Embryonic facial prominence (tissue), 1 donor: ENCODE results near the gene KLHL10.
"Not testable (repeated sequence)": the region's sequence is repeated elsewhere in the genome, so short reads cannot be mapped to it uniquely, and the experiment has no call there.

ENCODE experiments used
- DNase-seq: peaks from one replicate; pipeline ENCODE4 v3.0.0-alpha.2; 2016; ENCODE audit errors: extremely low spot score

Gene KLHL10

DNA sequence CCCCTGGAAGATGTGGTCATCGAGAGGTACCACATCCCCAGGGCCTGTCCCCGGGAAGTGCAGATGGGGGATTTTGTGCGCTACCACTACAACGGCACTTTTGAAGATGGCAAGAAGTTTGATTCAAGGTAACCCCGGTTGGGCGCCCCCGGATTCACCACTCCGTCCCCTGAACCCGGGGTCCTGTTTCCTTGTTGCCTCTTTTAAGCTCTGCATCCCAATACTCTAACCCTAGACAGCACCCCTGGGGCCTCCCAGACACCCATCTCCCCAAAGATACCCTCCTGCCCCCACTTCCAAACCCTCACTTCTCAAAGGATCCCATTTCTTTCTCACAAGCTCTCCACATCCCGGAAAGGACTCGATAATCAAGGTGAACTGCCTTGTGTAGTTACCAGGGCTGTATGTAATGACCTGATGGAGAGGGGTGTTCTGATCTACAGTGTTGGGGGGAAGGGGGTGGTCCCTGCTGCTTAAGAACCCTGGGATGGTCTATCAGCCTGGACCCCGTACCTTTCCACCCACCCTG lies 24.4 kb upstream of the KLHL10 start:
- DNase-seq = no peak

- no peak for DNase-seq
Observed at GRCh38 chr17:41813699-41814124, 23.9 kb upstream of the KLHL10 start.

- DNase-seq = no peak
Observed at GRCh38 chr17:41814195-41814594, 23.4 kb upstream of the KLHL10 start.

DNA sequence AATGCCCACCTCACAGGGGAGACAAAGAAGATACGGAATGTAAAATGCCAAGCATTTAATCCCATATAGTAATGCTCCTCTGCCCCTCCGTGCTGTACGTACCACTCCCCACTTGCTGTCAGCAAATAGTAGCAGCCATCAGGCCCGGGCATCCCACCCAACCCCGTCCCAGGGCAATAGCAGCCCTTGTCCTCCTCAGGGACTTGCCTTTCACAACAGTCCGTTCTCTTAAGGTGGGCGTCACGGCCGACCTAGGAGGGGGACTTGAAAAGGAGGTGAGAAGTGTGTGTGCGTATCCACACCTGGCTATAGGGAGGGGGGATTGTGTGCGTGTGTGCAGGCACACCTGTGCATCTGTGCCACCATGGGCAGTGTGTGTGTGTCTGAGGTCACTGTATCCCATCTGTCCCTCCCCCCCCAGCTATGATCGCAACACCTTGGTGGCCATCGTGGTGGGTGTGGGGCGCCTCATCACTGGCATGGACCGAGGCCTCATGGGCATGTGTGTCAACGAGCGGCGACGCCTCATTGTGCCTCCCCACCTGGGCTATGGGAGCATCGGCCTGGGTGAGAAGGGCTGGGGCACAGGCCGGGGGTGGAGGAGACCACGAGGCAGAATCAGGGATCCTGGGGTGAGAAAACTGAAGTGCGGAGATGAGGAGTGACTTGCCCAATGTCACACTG lies 20.8 kb upstream of the KLHL10 start:
- DNase-seq = no peak

DNA sequence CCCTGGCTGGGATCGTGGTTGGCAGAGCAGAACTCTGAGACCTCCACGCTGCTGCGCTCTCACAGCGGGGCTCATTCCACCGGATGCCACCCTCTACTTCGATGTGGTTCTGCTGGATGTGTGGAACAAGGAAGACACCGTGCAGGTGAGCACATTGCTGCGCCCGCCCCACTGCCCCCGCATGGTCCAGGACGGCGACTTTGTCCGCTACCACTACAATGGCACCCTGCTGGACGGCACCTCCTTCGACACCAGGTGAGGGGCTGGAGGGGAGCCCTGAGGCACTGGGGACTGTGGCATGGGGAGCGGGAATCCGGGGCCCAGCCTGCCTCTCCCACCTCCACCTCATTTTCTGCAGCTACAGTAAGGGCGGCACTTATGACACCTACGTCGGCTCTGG lies 19.6 kb upstream of the KLHL10 start:
- no peak for DNase-seq

DNA sequence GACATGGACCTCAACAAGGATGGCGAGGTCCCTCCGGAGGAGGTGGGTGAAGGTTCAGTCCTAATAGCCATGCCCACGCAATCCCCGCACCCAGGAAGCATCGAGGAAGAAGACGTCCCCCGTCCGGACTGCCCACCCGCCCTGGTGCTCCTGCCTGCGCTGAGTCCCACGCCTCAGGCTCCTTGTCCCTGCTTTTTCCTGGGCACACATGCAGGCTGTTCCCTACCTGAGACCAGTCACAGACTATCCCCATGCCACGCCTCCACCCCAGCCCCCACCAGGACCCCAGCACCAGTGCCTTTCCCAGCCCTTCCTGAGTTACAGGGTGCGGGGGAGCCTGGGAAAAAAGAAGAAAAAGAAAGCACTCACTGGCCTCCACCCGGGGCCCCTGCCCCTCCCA lies 15.8 kb upstream of the KLHL10 start:
- no peak for DNase-seq

- no peak for DNase-seq
Observed at GRCh38 chr17:41822216-41823140, 15.1 kb upstream of the KLHL10 start.

DNA sequence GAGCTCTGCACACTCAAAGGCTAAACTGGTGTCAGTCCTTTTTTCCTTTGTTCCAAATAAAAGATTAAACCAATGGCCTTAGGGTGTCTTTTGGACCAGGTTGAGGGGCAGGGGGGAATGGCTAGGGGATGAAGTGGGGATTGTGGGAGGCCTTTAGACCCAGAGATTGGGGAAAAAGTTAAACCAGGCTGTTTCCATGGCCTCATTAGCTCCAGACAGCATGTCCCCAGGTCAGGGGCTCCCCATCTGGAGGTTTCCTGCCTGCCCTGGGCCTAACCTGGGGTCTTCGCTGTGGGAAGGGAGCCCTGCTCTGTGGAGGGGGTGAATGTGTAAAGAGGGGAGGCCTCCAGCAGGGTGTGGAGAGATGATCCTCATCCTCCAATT lies 14.5 kb upstream of the KLHL10 start:
- DNase-seq = no peak

DNA sequence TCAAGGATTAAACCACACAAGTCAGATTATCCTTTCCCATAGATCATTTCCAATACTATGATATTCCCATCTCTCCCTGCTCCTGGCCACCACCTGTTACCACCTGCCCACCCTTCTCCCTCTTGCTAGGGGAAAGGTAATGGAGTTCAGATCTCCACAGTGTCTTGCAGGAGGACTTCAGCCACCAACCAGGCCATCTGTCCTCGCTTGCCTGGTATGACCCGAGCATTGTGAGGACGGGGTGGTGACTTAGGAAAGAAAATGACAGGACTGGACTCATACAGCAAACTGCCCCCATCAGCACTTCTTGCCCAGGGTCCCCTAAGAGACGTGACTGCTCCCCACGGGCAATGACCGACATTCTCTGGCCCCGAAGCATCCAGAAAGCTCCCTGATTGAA lies 14.0 kb upstream of the KLHL10 start:
- no peak for DNase-seq

- DNase-seq = no peak
Observed at GRCh38 chr17:41824086-41824485, 13.5 kb upstream of the KLHL10 start.

DNA sequence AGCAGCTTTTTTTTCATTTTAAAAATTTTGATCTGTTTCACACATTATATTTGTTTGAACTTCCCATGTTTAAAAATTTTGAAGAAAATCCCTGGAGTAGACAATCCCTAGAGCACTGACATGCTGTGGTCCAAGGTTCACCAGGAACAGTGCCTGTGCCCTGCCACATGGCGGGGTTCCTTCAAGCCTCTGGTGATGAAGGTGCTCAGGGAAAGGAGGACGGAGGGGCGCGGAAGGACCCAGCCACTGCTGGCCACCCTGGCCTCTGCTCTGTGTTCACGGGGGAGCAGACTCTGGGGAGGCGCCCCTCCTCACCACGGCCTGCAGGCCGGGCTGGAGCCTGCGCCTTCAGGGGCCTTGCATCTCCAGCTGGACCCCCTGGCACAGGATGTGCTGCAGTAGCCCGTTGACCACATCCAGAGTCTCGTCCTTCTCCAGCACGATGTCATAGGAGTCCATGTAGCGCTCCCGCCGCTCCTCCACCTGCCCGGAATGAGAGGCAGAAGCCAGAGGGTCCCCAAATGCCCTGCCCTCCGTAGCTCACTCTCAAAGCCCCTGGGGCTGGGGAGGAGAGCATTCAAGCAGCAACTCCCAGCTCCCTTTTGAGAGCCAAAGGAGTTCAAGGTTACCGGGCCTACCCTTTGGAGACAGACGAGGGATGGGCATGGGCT lies 12.3 kb upstream of the KLHL10 start:
- no peak for DNase-seq

DNA sequence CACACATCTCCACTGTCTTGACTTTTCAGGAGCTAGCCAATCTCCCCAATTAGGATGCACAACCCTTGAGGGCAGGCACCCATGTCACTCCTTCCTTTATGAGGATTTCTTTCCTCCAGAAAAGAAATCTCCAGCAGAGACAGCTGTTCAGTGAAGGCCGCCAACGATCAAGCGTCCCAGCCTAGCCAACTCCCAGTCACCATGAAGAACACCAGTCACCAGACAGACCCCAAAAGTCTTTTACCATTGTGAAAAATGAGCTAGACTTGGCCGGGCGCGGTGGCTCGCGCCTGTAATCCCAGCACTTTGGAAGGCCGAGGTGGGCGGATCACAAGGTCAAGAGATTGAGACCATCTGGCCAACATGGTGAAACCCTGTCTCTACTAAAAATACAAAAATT lies 7.7 kb upstream of the KLHL10 start:
- DNase-seq = not testable (repeated sequence)

GRCh38 chr17:41835214-41835799 lies 2.3 kb upstream of the KLHL10 start:
- no peak for DNase-seq

DNA sequence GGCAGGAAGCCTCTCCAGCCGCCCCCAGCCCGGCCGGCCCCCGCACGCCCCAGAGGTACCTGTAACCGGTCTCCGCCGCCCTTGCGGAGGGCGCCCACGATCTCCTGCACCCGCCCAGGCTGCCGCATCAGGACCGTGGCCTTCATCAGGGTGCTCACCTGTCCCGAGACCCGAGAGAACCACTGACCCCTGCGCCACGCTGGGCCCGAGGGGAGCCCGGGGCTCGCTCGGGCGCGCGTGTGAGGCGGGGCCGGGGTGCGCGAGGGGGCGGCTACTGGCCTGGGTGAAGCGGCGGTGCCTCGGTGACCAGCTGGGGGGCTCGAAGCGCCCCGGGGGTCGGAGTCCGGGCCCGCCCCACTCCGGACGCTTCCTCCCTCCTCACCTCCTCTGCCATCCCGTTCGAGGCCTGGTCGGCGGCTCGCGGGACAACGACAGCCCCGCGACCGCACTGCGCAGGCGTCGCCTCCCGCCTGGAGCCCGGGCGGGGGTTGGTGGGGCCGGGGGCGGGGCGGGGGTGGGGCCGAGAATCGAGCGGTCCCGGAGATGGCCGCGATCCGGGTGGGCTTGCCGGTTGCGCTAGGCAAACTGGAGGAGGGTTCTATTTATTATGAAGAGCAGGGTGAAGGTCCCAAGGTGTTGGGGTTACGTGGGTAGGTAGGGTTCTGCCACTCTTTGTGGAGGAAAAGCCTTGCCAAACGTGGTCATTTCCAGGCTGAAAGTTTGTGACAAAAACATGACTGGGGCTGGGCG lies 1.6 kb upstream of the KLHL10 start, which contains the start of gene NT5C3B:
TSS of gene NT5C3B (minus strand) at position 433 of the 750 bp plus-strand sequence. CDS start at position 394, 39 bp downstream.
- DNase-seq = no peak

- no peak for DNase-seq
Observed at GRCh38 chr17:41836550-41837196, 952 bp upstream of the KLHL10 start.

DNA sequence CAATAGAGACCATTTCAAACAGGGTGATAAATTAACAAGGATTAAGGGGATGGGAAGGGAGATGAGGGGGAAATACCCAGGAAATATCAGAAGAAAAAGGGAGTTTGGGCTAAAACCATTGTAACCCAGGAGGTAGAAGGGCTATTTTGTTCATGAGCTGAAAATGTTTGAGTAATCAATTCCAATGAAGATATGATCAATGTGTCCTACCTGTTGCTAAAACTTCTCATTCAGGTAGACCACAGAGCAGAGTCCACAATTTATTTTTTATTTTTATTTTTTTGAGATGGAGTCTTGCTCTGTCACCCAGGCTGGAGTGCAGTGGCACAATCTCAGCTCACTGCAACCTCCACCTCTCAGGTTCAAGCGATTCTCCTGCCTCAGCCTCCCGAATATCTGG lies 1.8 kb downstream of the KLHL10 start:
- not testable (repeated sequence) for DNase-seq

- DNase-seq = not testable (repeated sequence)
Observed at GRCh38 chr17:41840781-41841180, 3.2 kb downstream of the KLHL10 start.

GRCh38 chr17:41844971-41845370 lies 7.3 kb downstream of the KLHL10 start:
- no peak for DNase-seq

DNA sequence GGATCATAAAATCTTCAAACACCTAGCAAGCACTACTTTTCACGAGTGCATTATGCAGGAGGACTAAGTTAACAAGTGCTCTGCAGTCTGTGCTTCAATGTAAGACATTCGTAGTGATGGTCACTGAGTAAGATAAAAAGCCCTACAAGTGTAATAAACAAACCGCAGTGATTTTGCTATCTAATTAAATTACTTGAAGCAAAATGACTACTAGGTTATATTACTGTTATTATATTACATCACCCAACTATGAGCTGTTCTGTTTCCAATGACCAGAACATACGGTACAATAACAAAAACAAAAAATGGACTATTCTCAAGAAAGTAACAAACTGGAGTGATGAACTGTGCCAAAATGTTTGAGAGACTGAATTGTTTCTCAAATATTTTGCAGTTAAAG lies 11.2 kb downstream of the KLHL10 start:
- DNase-seq = no peak

DNA sequence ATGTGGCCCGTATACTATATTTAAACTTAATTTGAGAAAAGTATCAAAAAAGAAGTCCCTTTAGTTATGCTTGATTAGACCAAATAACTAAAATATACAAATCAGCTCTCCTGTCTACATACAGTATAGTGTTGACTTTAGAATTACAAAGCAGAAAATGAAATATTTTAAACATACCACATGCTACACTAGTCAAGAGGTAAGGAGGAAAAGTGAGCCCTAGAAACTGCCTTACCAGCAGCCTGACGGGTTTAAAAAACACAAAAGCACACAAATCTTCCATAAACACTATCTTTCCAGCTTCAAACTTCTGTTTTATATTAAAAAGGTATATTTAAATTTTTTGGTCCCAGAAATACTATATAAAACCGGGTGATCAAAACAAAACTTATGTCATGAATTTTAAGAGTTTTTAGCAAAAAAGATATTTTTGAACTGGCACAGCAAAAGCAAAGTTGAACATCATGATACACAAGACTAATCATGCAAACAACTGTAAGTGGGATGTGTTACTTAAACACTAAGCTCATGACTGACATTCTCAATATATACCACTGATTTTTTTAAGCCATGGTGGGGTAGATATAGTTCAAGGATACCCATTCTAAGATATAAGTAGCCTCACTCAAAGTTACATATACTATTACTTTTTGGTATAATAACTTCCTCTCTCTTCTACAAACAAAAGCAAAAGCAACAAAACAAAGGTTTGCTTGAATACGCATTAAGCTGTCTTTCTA lies 11.8 kb downstream of the KLHL10 start:
- DNase-seq = no peak
